Measurements from ENCODE around the gene SLC2A3.

DNA sequence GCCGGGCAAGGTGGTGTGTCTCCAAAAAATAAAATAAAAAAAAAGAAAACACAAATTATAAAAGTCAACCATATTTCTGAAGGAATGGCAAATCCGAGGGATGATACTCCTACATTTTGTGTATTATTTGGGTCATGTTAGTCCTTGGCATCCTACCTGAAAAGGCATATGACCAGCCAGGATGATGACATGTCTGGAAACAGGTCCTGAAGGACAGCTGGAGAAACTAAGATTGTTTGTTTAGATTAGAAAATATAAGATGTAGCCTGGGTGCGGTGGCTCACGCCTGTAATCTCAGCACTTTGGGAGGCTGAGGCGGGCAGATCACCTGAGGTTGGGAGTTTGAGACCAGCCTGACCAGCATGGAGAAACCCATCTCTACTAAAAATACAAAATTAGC is 48.9 kb upstream of the SLC2A3 start:
- TF ChIP-seq, protein P1, sequence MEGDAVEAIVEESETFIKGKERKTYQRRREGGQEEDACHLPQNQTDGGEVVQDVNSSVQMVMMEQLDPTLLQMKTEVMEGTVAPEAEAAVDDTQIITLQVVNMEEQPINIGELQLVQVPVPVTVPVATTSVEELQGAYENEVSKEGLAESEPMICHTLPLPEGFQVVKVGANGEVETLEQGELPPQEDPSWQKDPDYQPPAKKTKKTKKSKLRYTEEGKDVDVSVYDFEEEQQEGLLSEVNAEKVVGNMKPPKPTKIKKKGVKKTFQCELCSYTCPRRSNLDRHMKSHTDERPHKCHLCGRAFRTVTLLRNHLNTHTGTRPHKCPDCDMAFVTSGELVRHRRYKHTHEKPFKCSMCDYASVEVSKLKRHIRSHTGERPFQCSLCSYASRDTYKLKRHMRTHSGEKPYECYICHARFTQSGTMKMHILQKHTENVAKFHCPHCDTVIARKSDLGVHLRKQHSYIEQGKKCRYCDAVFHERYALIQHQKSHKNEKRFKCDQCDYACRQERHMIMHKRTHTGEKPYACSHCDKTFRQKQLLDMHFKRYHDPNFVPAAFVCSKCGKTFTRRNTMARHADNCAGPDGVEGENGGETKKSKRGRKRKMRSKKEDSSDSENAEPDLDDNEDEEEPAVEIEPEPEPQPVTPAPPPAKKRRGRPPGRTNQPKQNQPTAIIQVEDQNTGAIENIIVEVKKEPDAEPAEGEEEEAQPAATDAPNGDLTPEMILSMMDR (optimal IDR thresholded peaks at IDR 0.05 in 1 of 3, IDR thresholded peaks at IDR 0.05 in 1 of 3, conservative IDR thresholded peaks at IDR 0.05 in 1 of 3; ENCODE audit: extremely low read depth in 1 of 3, insufficient read depth in 2 of 3, low read length in 3 of 3) = no peak
- TF ChIP-seq EZH2 (IDR thresholded peaks at IDR 0.05; ENCODE audit: low read length) = no peak

Measured in keratinocyte (primary cell).